ENCODE data around the gene ZNF813.
"Not testable (repeated sequence)": the region's sequence is repeated elsewhere in the genome, so short reads cannot be mapped to it uniquely, and the experiment has no call there.

Gene ZNF813

DNA sequence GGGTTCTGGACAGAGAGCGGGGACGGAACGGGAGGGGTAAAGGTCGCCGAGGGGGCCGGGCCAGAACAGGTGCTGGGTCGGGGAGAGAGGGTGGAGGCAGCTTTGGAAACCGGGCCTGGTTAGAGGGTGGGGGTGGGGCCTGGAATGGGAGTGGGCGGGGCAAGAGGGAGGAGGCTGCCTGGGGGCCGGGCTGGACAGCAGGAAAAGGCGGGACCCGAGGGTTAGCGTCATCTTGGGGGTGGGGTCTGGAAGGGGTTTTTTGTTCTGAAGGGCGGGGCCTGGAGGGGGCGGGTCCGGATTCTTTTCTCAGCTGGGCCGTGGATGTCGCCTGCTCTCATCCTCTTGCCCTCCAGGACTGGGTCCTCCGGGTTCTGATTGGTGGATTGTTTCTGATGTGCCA, 4.3 kb upstream of the ZNF813 start:
- Mint-ChIP-seq H3K36me3 (peaks cover 17% of the 10 kb centered on the region), H3K4me1 (peaks cover 9% of the 10 kb centered on the region), H3K4me3 (peak overlapping the region; percentile 16), H3K27me3 (peaks cover 17% of the 10 kb centered on the region), H3K9me3 (peaks cover 25% of the 10 kb centered on the region), H3K27ac (no peak overlapping the region)
- no peak for ATAC-seq

GRCh38 chr19:53466726-53467484, 628 bp upstream of the ZNF813 start:
- H3K4me3 Mint-ChIP-seq, result peak overlapping the region; percentile 92
- H3K4me1 Mint-ChIP-seq, result peaks cover 26% of the 10 kb centered on the region
- peaks cover 13% of the 10 kb centered on the region for H3K9me3 Mint-ChIP-seq
- peaks cover 17% of the 10 kb centered on the region for H3K27me3 Mint-ChIP-seq
- H3K27ac Mint-ChIP-seq, result peak overlapping the region; percentile 90
- ATAC-seq, result peak; percentile 55
- peaks cover 25% of the 10 kb centered on the region for H3K36me3 Mint-ChIP-seq

GRCh38 chr19:53468628-53469027, 1.1 kb downstream of the ZNF813 start:
- H3K36me3 Mint-ChIP-seq, result peaks cover 33% of the 10 kb centered on the region
- H3K27ac Mint-ChIP-seq, result peak overlapping the region; percentile 90
- not testable (repeated sequence) for H3K9me3 Mint-ChIP-seq, H3K27me3 Mint-ChIP-seq, ATAC-seq
- peak overlapping the region; percentile 92 for H3K4me3 Mint-ChIP-seq
- peaks cover 22% of the 10 kb centered on the region for H3K4me1 Mint-ChIP-seq

- no peaks in the 10 kb centered on the region for H3K27me3 Mint-ChIP-seq
- no peak for ATAC-seq
- no peak overlapping the region for H3K4me3 Mint-ChIP-seq
- H3K36me3 Mint-ChIP-seq, result peaks cover 65% of the 10 kb centered on the region
- peaks cover 6% of the 10 kb centered on the region for H3K9me3 Mint-ChIP-seq
- peaks cover 22% of the 10 kb centered on the region for H3K4me1 Mint-ChIP-seq
- H3K27ac Mint-ChIP-seq, result no peak overlapping the region
Observed at GRCh38 chr19:53471916-53472315, 4.4 kb downstream of the ZNF813 start.

DNA sequence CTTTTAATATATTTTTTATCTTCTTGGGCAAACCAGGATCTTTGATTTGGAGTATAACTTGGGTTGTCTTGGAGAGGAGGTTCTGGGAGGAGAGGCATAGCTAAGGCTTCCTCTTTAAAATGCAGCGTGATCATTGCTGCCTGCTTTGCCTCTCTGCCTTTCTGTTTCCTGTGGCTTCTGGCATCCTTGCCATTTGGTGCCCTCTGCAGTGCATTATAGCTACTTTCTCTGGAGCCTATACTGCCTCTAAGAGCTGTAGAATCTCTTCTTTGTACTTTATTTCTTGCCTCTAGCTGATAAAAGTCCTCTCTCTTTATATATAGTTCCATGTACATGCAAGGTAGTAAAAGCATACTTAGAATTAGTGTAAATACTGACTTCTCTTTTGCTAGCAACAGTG, 7.3 kb downstream of the ZNF813 start:
- H3K27ac Mint-ChIP-seq, H3K27me3 Mint-ChIP-seq, H3K4me3 Mint-ChIP-seq, ATAC-seq, H3K4me1 Mint-ChIP-seq: not testable (repeated sequence)
- H3K9me3 Mint-ChIP-seq, result peaks cover 14% of the 10 kb centered on the region
- peaks cover 88% of the 10 kb centered on the region for H3K36me3 Mint-ChIP-seq

DNA sequence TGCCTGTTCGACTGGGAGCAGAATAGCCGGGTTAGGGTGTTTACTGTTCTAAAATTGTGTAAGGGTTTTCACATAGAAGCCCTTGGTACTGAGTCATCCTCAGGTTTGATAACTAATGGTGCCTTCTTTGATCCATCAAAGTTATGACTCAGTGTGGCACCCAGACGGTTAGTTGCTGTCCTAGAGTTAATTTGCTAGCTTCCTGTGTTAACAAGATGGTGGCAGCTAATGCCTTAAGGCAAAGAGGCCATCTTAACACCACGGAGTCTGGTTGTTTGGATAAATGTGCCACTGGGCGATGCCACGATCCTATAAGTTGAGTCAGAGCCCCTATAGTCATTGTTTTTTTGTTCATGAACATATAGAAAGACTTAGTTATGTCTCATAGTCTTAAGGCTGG, 7.9 kb downstream of the ZNF813 start:
- H3K9me3 Mint-ChIP-seq, result peaks cover 14% of the 10 kb centered on the region
- not testable (repeated sequence) for H3K4me3 Mint-ChIP-seq, H3K4me1 Mint-ChIP-seq

DNA sequence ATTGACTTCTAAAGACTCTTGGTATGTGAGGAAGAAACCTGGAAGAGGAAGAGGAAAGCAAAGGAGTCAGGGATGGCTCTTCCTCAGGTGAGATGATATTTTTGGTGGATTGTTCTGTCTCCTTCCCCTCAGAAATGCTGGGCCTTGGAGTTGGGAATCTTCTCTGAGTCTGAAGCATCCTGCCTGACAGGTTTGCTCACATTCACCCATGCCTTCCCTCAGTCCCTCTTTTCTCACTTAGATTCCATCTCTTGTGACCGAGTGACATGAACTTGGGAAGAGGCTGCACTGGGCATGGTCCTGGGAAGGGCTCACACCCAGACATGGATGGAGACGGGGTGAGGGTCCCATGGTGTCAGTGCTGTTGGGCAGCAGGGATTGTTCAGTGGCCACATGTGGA, 16.2 kb downstream of the ZNF813 start:
- not testable (repeated sequence) for H3K4me3 Mint-ChIP-seq, H3K27ac Mint-ChIP-seq, H3K27me3 Mint-ChIP-seq, H3K4me1 Mint-ChIP-seq, ATAC-seq
- peaks cover 25% of the 10 kb centered on the region for H3K9me3 Mint-ChIP-seq
- peaks cover 98% of the 10 kb centered on the region for H3K36me3 Mint-ChIP-seq

More for the DNA sequence above, 7.9 kb downstream of the ZNF813 start:
- peaks cover 93% of the 10 kb centered on the region for H3K36me3 Mint-ChIP-seq
- not testable (repeated sequence) for ATAC-seq, H3K27ac Mint-ChIP-seq, H3K27me3 Mint-ChIP-seq

- Mint-ChIP-seq H3K36me3 (peaks cover 93% of the 10 kb centered on the region), H3K9me3 (peaks cover 24% of the 10 kb centered on the region), H3K4me1 (no peaks in the 10 kb centered on the region), H3K27me3 (no peaks in the 10 kb centered on the region), H3K4me3 (no peak overlapping the region), H3K27ac (no peak overlapping the region)
- ATAC-seq, result no peak
Observed at GRCh38 chr19:53485046-53486004, 17.8 kb downstream of the ZNF813 start.

GRCh38 chr19:53492153-53492552, 24.6 kb downstream of the ZNF813 start:
- Mint-ChIP-seq H3K36me3 (peaks cover 72% of the 10 kb centered on the region), H3K27ac (no peak overlapping the region), H3K9me3 (peaks cover 42% of the 10 kb centered on the region), H3K4me3 (no peak overlapping the region), H3K4me1 (no peaks in the 10 kb centered on the region), H3K27me3 (no peaks in the 10 kb centered on the region)
- no peak for ATAC-seq

DNA sequence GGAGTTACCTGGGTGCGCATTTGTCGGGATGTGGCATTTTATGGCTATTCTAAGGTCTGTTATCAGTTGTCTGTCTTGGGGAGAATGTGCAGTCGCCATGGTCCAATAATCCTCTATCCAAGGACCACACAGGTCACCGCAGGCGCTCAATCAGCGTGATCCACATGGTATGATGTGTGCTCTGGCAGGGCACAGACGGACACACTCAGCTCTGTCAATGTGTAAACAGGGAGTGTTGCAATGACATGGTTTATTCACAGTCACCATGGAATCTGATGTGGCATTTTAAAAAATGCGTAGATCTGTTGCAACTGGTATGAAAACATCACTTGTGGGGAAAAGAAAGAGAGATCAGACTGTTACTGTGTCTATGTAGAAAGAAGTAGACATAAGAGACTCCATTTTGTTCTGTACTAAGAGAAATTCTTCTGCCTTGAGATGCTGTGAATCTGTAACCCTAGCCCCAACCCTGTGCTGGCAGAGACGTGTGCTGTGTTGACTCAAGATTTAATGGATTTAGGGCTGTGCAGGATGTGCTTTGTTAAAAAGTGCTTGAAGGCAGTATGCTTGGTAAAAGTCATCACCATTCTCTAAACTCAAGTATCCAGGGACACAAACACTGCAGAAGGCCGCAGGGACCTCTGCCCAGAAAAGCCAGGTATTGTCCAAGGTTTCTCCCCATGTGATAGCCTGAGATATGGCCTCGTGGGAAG, 29.9 kb downstream of the ZNF813 start:
- peaks cover 31% of the 10 kb centered on the region for H3K9me3 Mint-ChIP-seq
- not testable (repeated sequence) for H3K4me3 Mint-ChIP-seq, H3K4me1 Mint-ChIP-seq, H3K27ac Mint-ChIP-seq, H3K27me3 Mint-ChIP-seq, ATAC-seq
- peaks cover 25% of the 10 kb centered on the region for H3K36me3 Mint-ChIP-seq

- not testable (repeated sequence) for H3K27me3 Mint-ChIP-seq, ATAC-seq, H3K4me3 Mint-ChIP-seq, H3K4me1 Mint-ChIP-seq, H3K27ac Mint-ChIP-seq
- peaks cover 21% of the 10 kb centered on the region for H3K36me3 Mint-ChIP-seq
- peaks cover 26% of the 10 kb centered on the region for H3K9me3 Mint-ChIP-seq
Observed at GRCh38 chr19:53498024-53498395, 30.5 kb downstream of the ZNF813 start.

- H3K4me1 Mint-ChIP-seq, H3K36me3 Mint-ChIP-seq, H3K4me3 Mint-ChIP-seq, H3K27ac Mint-ChIP-seq, ATAC-seq: not testable (repeated sequence)
- H3K9me3 Mint-ChIP-seq, result peaks cover 16% of the 10 kb centered on the region
- H3K27me3 Mint-ChIP-seq, result peaks cover 11% of the 10 kb centered on the region
Observed at GRCh38 chr19:53503151-53503550, 35.6 kb downstream of the ZNF813 start.

- not testable (repeated sequence) for H3K4me3 Mint-ChIP-seq
- H3K9me3 Mint-ChIP-seq, result peaks cover 12% of the 10 kb centered on the region
Observed at GRCh38 chr19:53503671-53504364, 36.3 kb downstream of the ZNF813 start.

GRCh38 chr19:53504365-53504703, 36.8 kb downstream of the ZNF813 start:
- not testable (repeated sequence) for H3K27ac Mint-ChIP-seq, H3K36me3 Mint-ChIP-seq, H3K4me1 Mint-ChIP-seq, ATAC-seq, H3K4me3 Mint-ChIP-seq
- H3K27me3 Mint-ChIP-seq, result peaks cover 18% of the 10 kb centered on the region
- peaks cover 10% of the 10 kb centered on the region for H3K9me3 Mint-ChIP-seq

More at GRCh38 chr19:53503671-53504364, 36.3 kb downstream of the ZNF813 start:
- not testable (repeated sequence) for H3K36me3 Mint-ChIP-seq, H3K4me1 Mint-ChIP-seq, ATAC-seq, H3K27ac Mint-ChIP-seq
- peaks cover 13% of the 10 kb centered on the region for H3K27me3 Mint-ChIP-seq

GRCh38 chr19:53504885-53505284, 37.4 kb downstream of the ZNF813 start:
- no peak for ATAC-seq
- Mint-ChIP-seq H3K27ac (no peak overlapping the region), H3K4me1 (no peaks in the 10 kb centered on the region), H3K4me3 (no peak overlapping the region), H3K36me3 (no peaks in the 10 kb centered on the region), H3K27me3 (peaks cover 22% of the 10 kb centered on the region), H3K9me3 (peaks cover 11% of the 10 kb centered on the region)
